ENCODE measurements around the gene CRLF2. TPM values are rescaled to one million over a fixed set of nuclear protein-coding genes. Genes with fewer than 3 reads are reported as not detected.
A peak's percentile ranks its signal among the peaks of the same experiment; 100 is the strongest.

The CRLF2 gene
- total and polyA plus RNA-seq, 10 of the 15 experiments (the other 5 are each of a cell fraction or from before 2014, with no cell fraction given), result 2.7 to 7.2 (median 4.5) TPM

DNA sequence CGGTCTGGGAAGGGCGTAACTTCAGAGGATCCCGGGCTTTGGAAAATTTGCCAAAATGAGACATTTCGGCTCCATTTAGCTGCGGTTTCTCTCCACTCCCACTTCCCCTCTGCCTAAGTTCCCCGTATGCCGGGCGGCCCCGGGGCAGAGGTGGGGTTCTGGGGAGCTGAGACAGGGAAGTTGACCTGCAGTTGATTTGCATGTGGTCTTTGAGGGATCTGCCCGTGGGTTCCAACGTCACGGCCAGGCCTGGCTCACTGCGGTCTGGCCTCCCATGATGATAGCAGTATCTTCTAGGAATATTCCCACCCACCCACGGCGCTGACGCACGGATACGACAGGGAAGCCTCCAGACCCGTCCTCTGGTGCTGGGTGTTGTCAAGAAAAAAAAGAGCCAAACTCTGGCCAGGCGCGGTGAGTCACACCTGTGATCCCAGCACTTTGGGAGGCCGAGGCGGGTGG lies 27.3 kb upstream of the CRLF2 start (continued):
- TF ChIP-seq ZBED1 (IDR thresholded peaks at IDR 0.05; ENCODE audit: borderline replicate concordance) (peak; percentile 46; the same call in 1 of the 2 replicates), EP300 (IDR thresholded peaks at IDR 0.05; ENCODE audit: borderline replicate concordance in 1 of 2, control insufficient read depth in 1 of 2, low read depth in 2 of 2, low read length in 2 of 2) (peak; percentile 67 to 82; a peak in 2 of 4 replicates), FOXM1 (IDR thresholded peaks at IDR 0.05; ENCODE audit: low read depth, low read length) (peak; percentile 33; the same call in 1 of the 2 replicates), POLR2AphosphoS2 (IDR thresholded peaks at IDR 0.05; ENCODE audit: low read depth, low read length) (no peak), CHD2 (IDR thresholded peaks at IDR 0.05; ENCODE audit: borderline replicate concordance, low read depth, low read length) (peak; percentile 36; the same call in 1 of the 2 replicates), GATAD2B (conservative IDR thresholded peaks at IDR 0.05; ENCODE audit: low read depth) (peak; percentile 71; the same call in 1 of the 2 replicates), CBFB (IDR thresholded peaks at IDR 0.05; ENCODE audit: low read depth) (peak; percentile 92), MEF2B (IDR thresholded peaks at IDR 0.05; ENCODE audit: partially characterized antibody, poor library complexity, severe bottlenecking) (peak; percentile 59), TBL1XR1 (IDR thresholded peaks at IDR 0.05; ENCODE audit: low read depth, low read length) (peak; percentile 68; the same call in 1 of the 2 replicates), FOS (IDR thresholded peaks at IDR 0.05; ENCODE audit: borderline replicate concordance, extremely low read depth, insufficient read length) (no peak), BCL11A (IDR thresholded peaks at IDR 0.05; ENCODE audit: low read depth, low read length) (peak; percentile 23; the same call in 1 of the 2 replicates), MTA2 (IDR thresholded peaks at IDR 0.05; ENCODE audit: low read depth) (peak; percentile 65; the same call in 1 of the 2 replicates), IRF4 (IDR thresholded peaks at IDR 0.05; ENCODE audit: low read depth, low read length) (peak; percentile 62; the same call in 1 of the 2 replicates), TCF3 (IDR thresholded peaks at IDR 0.05; ENCODE audit: borderline replicate concordance, insufficient read depth, low read depth, low read length) (peak; percentile 49; the same call in 1 of the 2 replicates), MXI1 (IDR thresholded peaks at IDR 0.05; ENCODE audit: low read depth, low read length) (no peak), EGR1 (IDR thresholded peaks at IDR 0.05; ENCODE audit: borderline replicate concordance in 1 of 2, low read depth in 2 of 2, low read length in 2 of 2) (peak in 1 of 2 experiments; percentile 42; a peak in 1 of 3 replicates), TARDBP (IDR thresholded peaks at IDR 0.05; ENCODE audit: borderline replicate concordance) (no peak), ATF7 (IDR thresholded peaks at IDR 0.05; ENCODE audit: low read depth) (no peak), BHLHE40 (IDR thresholded peaks at IDR 0.05; ENCODE audit: borderline replicate concordance in 1 of 2, low read depth in 2 of 2, low read length in 1 of 2) (peak; percentile 38 to 59; a peak in 3 of 4 replicates), KLF5 (IDR thresholded peaks at IDR 0.05; ENCODE audit: partially characterized antibody) (no peak)
- TF ChIP-seq, protein P1, sequence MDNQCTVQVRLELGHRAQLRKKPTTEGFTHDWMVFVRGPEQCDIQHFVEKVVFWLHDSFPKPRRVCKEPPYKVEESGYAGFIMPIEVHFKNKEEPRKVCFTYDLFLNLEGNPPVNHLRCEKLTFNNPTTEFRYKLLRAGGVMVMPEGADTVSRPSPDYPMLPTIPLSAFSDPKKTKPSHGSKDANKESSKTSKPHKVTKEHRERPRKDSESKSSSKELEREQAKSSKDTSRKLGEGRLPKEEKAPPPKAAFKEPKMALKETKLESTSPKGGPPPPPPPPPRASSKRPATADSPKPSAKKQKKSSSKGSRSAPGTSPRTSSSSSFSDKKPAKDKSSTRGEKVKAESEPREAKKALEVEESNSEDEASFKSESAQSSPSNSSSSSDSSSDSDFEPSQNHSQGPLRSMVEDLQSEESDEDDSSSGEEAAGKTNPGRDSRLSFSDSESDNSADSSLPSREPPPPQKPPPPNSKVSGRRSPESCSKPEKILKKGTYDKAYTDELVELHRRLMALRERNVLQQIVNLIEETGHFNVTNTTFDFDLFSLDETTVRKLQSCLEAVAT (IDR thresholded peaks at IDR 0.05), result 0 out of 2 replicates have a peak, but pooled peaks have one; percentile 49
- TF ChIP-seq, protein P2, sequence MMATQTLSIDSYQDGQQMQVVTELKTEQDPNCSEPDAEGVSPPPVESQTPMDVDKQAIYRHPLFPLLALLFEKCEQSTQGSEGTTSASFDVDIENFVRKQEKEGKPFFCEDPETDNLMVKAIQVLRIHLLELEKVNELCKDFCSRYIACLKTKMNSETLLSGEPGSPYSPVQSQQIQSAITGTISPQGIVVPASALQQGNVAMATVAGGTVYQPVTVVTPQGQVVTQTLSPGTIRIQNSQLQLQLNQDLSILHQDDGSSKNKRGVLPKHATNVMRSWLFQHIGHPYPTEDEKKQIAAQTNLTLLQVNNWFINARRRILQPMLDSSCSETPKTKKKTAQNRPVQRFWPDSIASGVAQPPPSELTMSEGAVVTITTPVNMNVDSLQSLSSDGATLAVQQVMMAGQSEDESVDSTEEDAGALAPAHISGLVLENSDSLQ (IDR thresholded peaks at IDR 0.05), result peak; percentile 5; the same call in 1 of the 2 replicates
- TF ChIP-seq, protein P3, sequence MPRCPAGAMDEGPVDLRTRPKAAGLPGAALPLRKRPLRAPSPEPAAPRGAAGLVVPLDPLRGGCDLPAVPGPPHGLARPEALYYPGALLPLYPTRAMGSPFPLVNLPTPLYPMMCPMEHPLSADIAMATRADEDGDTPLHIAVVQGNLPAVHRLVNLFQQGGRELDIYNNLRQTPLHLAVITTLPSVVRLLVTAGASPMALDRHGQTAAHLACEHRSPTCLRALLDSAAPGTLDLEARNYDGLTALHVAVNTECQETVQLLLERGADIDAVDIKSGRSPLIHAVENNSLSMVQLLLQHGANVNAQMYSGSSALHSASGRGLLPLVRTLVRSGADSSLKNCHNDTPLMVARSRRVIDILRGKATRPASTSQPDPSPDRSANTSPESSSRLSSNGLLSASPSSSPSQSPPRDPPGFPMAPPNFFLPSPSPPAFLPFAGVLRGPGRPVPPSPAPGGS (IDR thresholded peaks at IDR 0.05; ENCODE audit: borderline replicate concordance, insufficient read depth, low read depth, low read length, poor library complexity, severe bottlenecking), result peak; percentile 51

Measured in GM12878 (cell line).